IPS DF 19.7 (cell line): ENCODE results near the gene TAF10.
A peak's percentile ranks its signal among the peaks of the same experiment; 100 is the strongest.

Source experiments
- DNase-seq: peaks from one replicate; pipeline ENCODE4 v3.0.0-alpha.2; 2013; ENCODE audit warnings: low read depth, low spot score

Gene TAF10

GRCh38 chr11:6608726-6609501, 3.1 kb downstream of the TAF10 start:
- no peak for DNase-seq

GRCh38 chr11:6608011-6608410, 4.0 kb downstream of the TAF10 start:
- no peak for DNase-seq

- no peak for DNase-seq
These were observed 4.7 kb downstream of the TAF10 start for GRCh38 chr11:6607190-6607795.

- DNase-seq: peak; percentile 91
These were observed 5.4 kb downstream of the TAF10 start for GRCh38 chr11:6606471-6607189.

- DNase-seq: no peak
These were observed 7.2 kb downstream of the TAF10 start for GRCh38 chr11:6604790-6605189.

- DNase-seq: no peak
These were observed 7.9 kb downstream of the TAF10 start for GRCh38 chr11:6604081-6604626.

GRCh38 chr11:6603287-6604080, 8.5 kb downstream of the TAF10 start, which contains the start of the genes ILK and RRP8:
Gene ILK, plus strand, starts transcription at chr11:6603774. Its CDS starts 498 bp downstream, at chr11:6604272.
Gene RRP8, minus strand, starts transcription at chr11:6603616. Its CDS starts 114 bp downstream, at chr11:6603502.
- DNase-seq: no peak

- DNase-seq: no peak
These were observed 9.7 kb downstream of the TAF10 start for GRCh38 chr11:6602096-6602940.

GRCh38 chr11:6601041-6601461, 11.0 kb downstream of the TAF10 start:
- DNase-seq: no peak

- DNase-seq: no peak
These were observed 12.1 kb downstream of the TAF10 start for GRCh38 chr11:6599881-6600390.

GRCh38 chr11:6599449-6599848, 12.6 kb downstream of the TAF10 start:
- DNase-seq: no peak

GRCh38 chr11:6598555-6598954, 13.5 kb downstream of the TAF10 start:
- DNase-seq: no peak

GRCh38 chr11:6596239-6596877, 15.7 kb downstream of the TAF10 start:
- no peak for DNase-seq

GRCh38 chr11:6594142-6594768, 17.8 kb downstream of the TAF10 start:
- DNase-seq: no peak

- DNase-seq: no peak
These were observed 24.0 kb downstream of the TAF10 start for GRCh38 chr11:6588018-6588417.

- no peak for DNase-seq
These were observed 24.6 kb downstream of the TAF10 start for GRCh38 chr11:6587360-6587953.

GRCh38 chr11:6586434-6587359, 25.3 kb downstream of the TAF10 start:
- DNase-seq: no peak

GRCh38 chr11:6584528-6584927, 27.5 kb downstream of the TAF10 start:
- no peak for DNase-seq
